GOT3 (cell line): ENCODE data around the gene PSMG4.
A peak's percentile ranks its signal among the peaks of the same experiment; 100 is the strongest.
"Not testable (repeated sequence)": the region's sequence is repeated elsewhere in the genome, so short reads cannot be mapped to it uniquely, and the experiment has no call there.

ENCODE experiments used
- DNase-seq: peaks from one replicate; lab custom pipeline; 2025; ENCODE audit warnings: mixed read lengths; lab: John Stamatoyannopoulos, UW

The PSMG4 gene

GRCh38 chr6:3230256-3230882 lies 28.4 kb upstream of the PSMG4 start:
- DNase-seq: no peak

GRCh38 chr6:3230900-3231246 lies 27.9 kb upstream of the PSMG4 start:
- no peak for DNase-seq

GRCh38 chr6:3231247-3232016 lies 27.3 kb upstream of the PSMG4 start:
- peak; percentile 33 for DNase-seq

- no peak for DNase-seq
Observed at GRCh38 chr6:3232017-3232945, 26.5 kb upstream of the PSMG4 start.

- no peak for DNase-seq
Observed at GRCh38 chr6:3233321-3233720, 25.4 kb upstream of the PSMG4 start.

- no peak for DNase-seq
Observed at GRCh38 chr6:3233904-3234303, 24.8 kb upstream of the PSMG4 start.

- DNase-seq: no peak
Observed at GRCh38 chr6:3235486-3235885, 23.3 kb upstream of the PSMG4 start.

GRCh38 chr6:3236005-3236404 lies 22.7 kb upstream of the PSMG4 start:
- no peak for DNase-seq

- DNase-seq: no peak
Observed at GRCh38 chr6:3237761-3238662, 20.7 kb upstream of the PSMG4 start.

GRCh38 chr6:3239110-3239830 lies 19.5 kb upstream of the PSMG4 start:
- no peak for DNase-seq

- no peak for DNase-seq
Observed at GRCh38 chr6:3240595-3240994, 18.2 kb upstream of the PSMG4 start.

- not testable (repeated sequence) for DNase-seq
Observed at GRCh38 chr6:3241745-3242144, 17.0 kb upstream of the PSMG4 start.

GRCh38 chr6:3242768-3243167 lies 16.0 kb upstream of the PSMG4 start:
- DNase-seq: no peak

- no peak for DNase-seq
Observed at GRCh38 chr6:3244003-3244831, 14.5 kb upstream of the PSMG4 start.

GRCh38 chr6:3244832-3245161 lies 13.9 kb upstream of the PSMG4 start:
- DNase-seq: not testable (repeated sequence)

GRCh38 chr6:3245216-3245615 lies 13.5 kb upstream of the PSMG4 start:
- no peak for DNase-seq

GRCh38 chr6:3247255-3248146 lies 11.2 kb upstream of the PSMG4 start:
- no peak for DNase-seq

- DNase-seq: no peak
Observed at GRCh38 chr6:3249821-3250220, 8.9 kb upstream of the PSMG4 start.

GRCh38 chr6:3250231-3250675 lies 8.5 kb upstream of the PSMG4 start:
- DNase-seq: no peak
